ENCODE results near the gene UFD1. TPM values are rescaled to one million over a fixed set of nuclear protein-coding genes. Genes with fewer than 3 reads are reported as not detected.

UFD1 gene
- total RNA-seq, 1 donor, result 44.9 TPM

GRCh38 chr22:19461506-19461905, 17.5 kb downstream of the UFD1 start:
- no peak for DNase-seq (ENCODE audit: low read depth)
- no peak for TF ChIP-seq CTCF (IDR thresholded peaks at IDR 0.05; ENCODE audit: insufficient read depth, low read depth, low read length)
- no peak overlapping the region for H3K4me3 ChIP-seq (ENCODE audit: low read depth, low read length)

- TF ChIP-seq CTCF (IDR thresholded peaks at IDR 0.05; ENCODE audit: insufficient read depth, low read depth, low read length), result no peak
- H3K4me3 ChIP-seq (ENCODE audit: low read depth, low read length), result no peak overlapping the region
- peak; percentile 61 for DNase-seq (ENCODE audit: low read depth)
Measured at GRCh38 chr22:19460036-19460435, 19.0 kb downstream of the UFD1 start.

GRCh38 chr22:19457828-19458428, 21.1 kb downstream of the UFD1 start:
- no peak for DNase-seq (ENCODE audit: low read depth)
- TF ChIP-seq CTCF (IDR thresholded peaks at IDR 0.05; ENCODE audit: insufficient read depth, low read depth, low read length), result no peak
- H3K4me3 ChIP-seq (ENCODE audit: low read depth, low read length), result no peak overlapping the region

GRCh38 chr22:19456541-19456940, 22.5 kb downstream of the UFD1 start:
- TF ChIP-seq CTCF (IDR thresholded peaks at IDR 0.05; ENCODE audit: insufficient read depth, low read depth, low read length), result no peak
- no peak overlapping the region for H3K4me3 ChIP-seq (ENCODE audit: low read depth, low read length)
- DNase-seq (ENCODE audit: low read depth), result no peak

GRCh38 chr22:19455585-19456370, 23.2 kb downstream of the UFD1 start:
- TF ChIP-seq CTCF (IDR thresholded peaks at IDR 0.05; ENCODE audit: insufficient read depth, low read depth, low read length), result no peak
- H3K4me3 ChIP-seq (ENCODE audit: low read depth, low read length), result no peak overlapping the region
- DNase-seq (ENCODE audit: low read depth), result no peak

- TF ChIP-seq CTCF (IDR thresholded peaks at IDR 0.05; ENCODE audit: insufficient read depth, low read depth, low read length), result no peak
- H3K4me3 ChIP-seq (ENCODE audit: low read depth, low read length), result no peak overlapping the region
- DNase-seq (ENCODE audit: low read depth), result no peak
Measured at GRCh38 chr22:19455033-19455432, 24.0 kb downstream of the UFD1 start.
